Measurements from ENCODE around the gene CORIN. TPM values are rescaled to one million over a fixed set of nuclear protein-coding genes. Genes with fewer than 3 reads are reported as not detected.

The CORIN gene
- total and polyA plus RNA-seq, 4 donors: 0.15 to 9.1 (median 1.0) TPM

- TF ChIP-seq CTCF (IDR thresholded peaks at IDR 0.05; ENCODE audit: control extremely low read depth, extremely low read depth): no peak
- DNase-seq: no peak
- H3K4me1 ChIP-seq (ENCODE audit: control insufficient read depth in 5 of 5, insufficient read depth in 5 of 5, low read length in 5 of 5): peaks cover 0 to 13% (median 0%) of the 10 kb centered on the region in 5 donors
- H3K36me3 ChIP-seq (ENCODE audit: control insufficient read depth in 4 of 4, insufficient read depth in 4 of 4, low read length in 4 of 4): peaks cover 0 to 4% (median 0%) of the 10 kb centered on the region in 4 donors
- H3K4me3 ChIP-seq: no peak overlapping the region
- no peak overlapping the region for H3K9ac ChIP-seq (ENCODE audit: insufficient read depth in 1 of 2, low read length in 2 of 2)
- ATAC-seq (ENCODE audit: insufficient read depth, low FRiP score): no peak
- no peaks in the 10 kb centered on the region for H3K9me3 ChIP-seq (ENCODE audit: control insufficient read depth in 4 of 4, insufficient read depth in 3 of 4, low read length in 3 of 4)
- 88 to 96% methylated on average over 3 of the region's 3 CpGs for WGBS, 2 donors
- no peak overlapping the region for H3K27ac ChIP-seq (ENCODE audit: low read depth in 1 of 2, low read length in 1 of 2)
- no peaks in the 10 kb centered on the region for H3K27me3 ChIP-seq (ENCODE audit: control insufficient read depth in 3 of 3, insufficient read depth in 3 of 3, low read length in 2 of 3)
Observed at GRCh38 chr4:47647029-47647428, 190.8 kb downstream of the CORIN start.

- H3K36me3 ChIP-seq (ENCODE audit: control insufficient read depth in 4 of 4, insufficient read depth in 4 of 4, low read length in 4 of 4): peaks cover 0 to 4% (median 0%) of the 10 kb centered on the region in 4 donors
- ATAC-seq (ENCODE audit: insufficient read depth, low FRiP score) (no peak), DNase-seq (no peak)
- no peaks in the 10 kb centered on the region for H3K9me3 ChIP-seq (ENCODE audit: control insufficient read depth in 4 of 4, insufficient read depth in 3 of 4, low read length in 3 of 4)
- TF ChIP-seq CTCF (IDR thresholded peaks at IDR 0.05; ENCODE audit: control extremely low read depth, extremely low read depth): no peak
- H3K4me1 ChIP-seq (ENCODE audit: control insufficient read depth in 5 of 5, insufficient read depth in 5 of 5, low read length in 5 of 5): peaks cover 0 to 16% (median 0%) of the 10 kb centered on the region in 5 donors
- no peak overlapping the region for H3K27ac ChIP-seq (ENCODE audit: low read depth in 1 of 2, low read length in 1 of 2)
- H3K27me3 ChIP-seq (ENCODE audit: control insufficient read depth in 3 of 3, insufficient read depth in 3 of 3, low read length in 2 of 3): no peaks in the 10 kb centered on the region
- no peak overlapping the region for H3K9ac ChIP-seq (ENCODE audit: insufficient read depth in 1 of 2, low read length in 2 of 2)
- 86 to 88% methylated on average over 3 of the region's 3 CpGs for WGBS, 2 donors
- no peak overlapping the region for H3K4me3 ChIP-seq
Observed at GRCh38 chr4:47646372-47646771, 191.5 kb downstream of the CORIN start.

- H3K4me3 ChIP-seq: no peak overlapping the region
- no peak for DNase-seq
- H3K9me3 ChIP-seq (ENCODE audit: control insufficient read depth in 4 of 4, insufficient read depth in 3 of 4, low read length in 3 of 4): no peaks in the 10 kb centered on the region
- 86% methylated on average over 6 of the region's 6 CpGs for WGBS, 2 donors
- no peak overlapping the region for H3K9ac ChIP-seq (ENCODE audit: insufficient read depth in 1 of 2, low read length in 2 of 2)
- peaks cover 0 to 8% (median 0%) of the 10 kb centered on the region in 5 donors for H3K4me1 ChIP-seq (ENCODE audit: control insufficient read depth in 5 of 5, insufficient read depth in 5 of 5, low read length in 5 of 5)
- H3K27me3 ChIP-seq (ENCODE audit: control insufficient read depth in 3 of 3, insufficient read depth in 3 of 3, low read length in 2 of 3): no peaks in the 10 kb centered on the region
- ATAC-seq (ENCODE audit: insufficient read depth, low FRiP score): no peak
- H3K36me3 ChIP-seq (ENCODE audit: control insufficient read depth in 4 of 4, insufficient read depth in 4 of 4, low read length in 4 of 4): peaks cover 0 to 4% (median 0%) of the 10 kb centered on the region in 4 donors
- no peak overlapping the region for H3K27ac ChIP-seq (ENCODE audit: low read depth in 1 of 2, low read length in 1 of 2)
- no peak for TF ChIP-seq CTCF (IDR thresholded peaks at IDR 0.05; ENCODE audit: control extremely low read depth, extremely low read depth)
Observed at GRCh38 chr4:47643845-47644244, 194.0 kb downstream of the CORIN start.

Measured in lung (tissue), 12 donors.